GM21423 (cell line): Measurements from ENCODE around the gene CD200.

Experiments
- ATAC-seq: cut with Tn5 transposase; IDR thresholded peaks from one replicate; pipeline ENCODE4 v1.9.1; 2021; ENCODE audit warnings: mild to moderate bottlenecking, moderate library complexity; ENCODE audit not compliant: unreplicated experiment

Gene CD200

GRCh38 chr3:112331851-112332250 lies 1.1 kb upstream of the CD200 start:
- ATAC-seq, result no peak

GRCh38 chr3:112333381-112334317 lies 693 bp downstream of the CD200 start:
- ATAC-seq, result peak; percentile 35

- no peak for ATAC-seq
These were observed 1.9 kb downstream of the CD200 start for GRCh38 chr3:112334691-112335433.

GRCh38 chr3:112335434-112335781 lies 2.5 kb downstream of the CD200 start:
- ATAC-seq, result no peak

- no peak for ATAC-seq
These were observed 5.2 kb downstream of the CD200 start for GRCh38 chr3:112338021-112338726.

- ATAC-seq, result no peak
These were observed 5.7 kb downstream of the CD200 start for GRCh38 chr3:112338727-112339056.

GRCh38 chr3:112339134-112339533 lies 6.2 kb downstream of the CD200 start:
- no peak for ATAC-seq

GRCh38 chr3:112339609-112340008 lies 6.7 kb downstream of the CD200 start:
- no peak for ATAC-seq

GRCh38 chr3:112341386-112341785 lies 8.4 kb downstream of the CD200 start:
- no peak for ATAC-seq

- no peak for ATAC-seq
These were observed 12.7 kb downstream of the CD200 start for GRCh38 chr3:112345681-112346080.

GRCh38 chr3:112346491-112347122 lies 13.7 kb downstream of the CD200 start:
- ATAC-seq, result no peak

- ATAC-seq, result no peak
These were observed 16.0 kb downstream of the CD200 start for GRCh38 chr3:112348943-112349342.

- no peak for ATAC-seq
These were observed 16.6 kb downstream of the CD200 start for GRCh38 chr3:112349557-112349956.

- no peak for ATAC-seq
These were observed 17.3 kb downstream of the CD200 start for GRCh38 chr3:112350018-112350810.

- no peak for ATAC-seq
These were observed 18.1 kb downstream of the CD200 start for GRCh38 chr3:112351036-112351435.

- ATAC-seq, result no peak
These were observed 18.9 kb downstream of the CD200 start for GRCh38 chr3:112351823-112352222.

- ATAC-seq, result no peak
These were observed 19.8 kb downstream of the CD200 start for GRCh38 chr3:112352720-112353119.

GRCh38 chr3:112353365-112353764 lies 20.4 kb downstream of the CD200 start:
- ATAC-seq, result no peak

- ATAC-seq, result no peak
These were observed 21.8 kb downstream of the CD200 start for GRCh38 chr3:112354642-112355306.

GRCh38 chr3:112355307-112355687 lies 22.3 kb downstream of the CD200 start:
- ATAC-seq, result no peak
